ENCODE data around the gene SHOC2.
A peak's percentile ranks its signal among the peaks of the same experiment; 100 is the strongest.

The SHOC2 gene

GRCh38 chr10:110919349-110919931 is at the start of gene SHOC2:
SHOC2 (plus strand) TSS chr10:110919604; CDS start chr10:110964359, 44,755 bp downstream.
- peak; percentile 99 for DNase-seq (ENCODE audit: low read depth in 2 of 2)

- no peak for DNase-seq (ENCODE audit: low read depth in 2 of 2)
Measured at GRCh38 chr10:110870823-110871297, 48.5 kb upstream of the SHOC2 start.

- DNase-seq (ENCODE audit: low read depth in 2 of 2) = peak; percentile 93 to 94
Measured at GRCh38 chr10:110871298-110872084, 47.9 kb upstream of the SHOC2 start, which contains the start of gene PDCD4. PDCD4 (plus strand) TSS chr10:110871928; CDS start chr10:110876028, 4,100 bp downstream.

- peak; percentile 61 to 66 for DNase-seq (ENCODE audit: low read depth in 2 of 2)
Measured at GRCh38 chr10:110872145-110872983, 47.0 kb upstream of the SHOC2 start.

GRCh38 chr10:110872984-110873923 is 46.1 kb upstream of the SHOC2 start:
- no peak for DNase-seq (ENCODE audit: low read depth in 2 of 2)

- DNase-seq (ENCODE audit: low read depth in 2 of 2) = no peak
Measured at GRCh38 chr10:110873951-110874350, 45.5 kb upstream of the SHOC2 start.

- no peak for DNase-seq (ENCODE audit: low read depth in 2 of 2)
Measured at GRCh38 chr10:110876000-110876399, 43.4 kb upstream of the SHOC2 start.

- no peak for DNase-seq (ENCODE audit: low read depth in 2 of 2)
Measured at GRCh38 chr10:110876788-110877187, 42.6 kb upstream of the SHOC2 start.

- DNase-seq (ENCODE audit: low read depth in 2 of 2) = no peak
Measured at GRCh38 chr10:110880012-110880411, 39.4 kb upstream of the SHOC2 start.

- DNase-seq (ENCODE audit: low read depth in 2 of 2) = no peak
Measured at GRCh38 chr10:110881247-110881646, 38.2 kb upstream of the SHOC2 start.

GRCh38 chr10:110881905-110882304 is 37.5 kb upstream of the SHOC2 start:
- DNase-seq (ENCODE audit: low read depth in 2 of 2) = no peak

GRCh38 chr10:110883924-110884323 is 35.5 kb upstream of the SHOC2 start:
- DNase-seq (ENCODE audit: low read depth in 2 of 2) = no peak

- no peak for DNase-seq (ENCODE audit: low read depth in 2 of 2)
Measured at GRCh38 chr10:110885932-110886674, 33.3 kb upstream of the SHOC2 start.

GRCh38 chr10:110887560-110887959 is 31.8 kb upstream of the SHOC2 start:
- DNase-seq (ENCODE audit: low read depth in 2 of 2) = no peak

GRCh38 chr10:110892602-110893288 is 26.7 kb upstream of the SHOC2 start:
- no peak for DNase-seq (ENCODE audit: low read depth in 2 of 2)

GRCh38 chr10:110893559-110894179 is 25.7 kb upstream of the SHOC2 start:
- no peak for DNase-seq (ENCODE audit: low read depth in 2 of 2)

GRCh38 chr10:110897184-110897583 is 22.2 kb upstream of the SHOC2 start:
- no peak for DNase-seq (ENCODE audit: low read depth in 2 of 2)

- DNase-seq (ENCODE audit: low read depth in 2 of 2) = no peak
Measured at GRCh38 chr10:110898391-110898790, 21.0 kb upstream of the SHOC2 start.

GRCh38 chr10:110900983-110901382 is 18.4 kb upstream of the SHOC2 start:
- DNase-seq (ENCODE audit: low read depth in 2 of 2) = no peak
